ENCODE results near the gene SIN3A.
"Not testable (repeated sequence)": the region's sequence is repeated elsewhere in the genome, so short reads cannot be mapped to it uniquely, and the experiment has no call there.

The SIN3A gene

GRCh38 chr15:75333654-75334419 is 117.7 kb downstream of the SIN3A start:
- not testable (repeated sequence) for DNase-seq (ENCODE audit: low read depth)

GRCh38 chr15:75332093-75332492 is 119.4 kb downstream of the SIN3A start:
- not testable (repeated sequence) for DNase-seq (ENCODE audit: low read depth)

- no peak for DNase-seq (ENCODE audit: low read depth)
Measured at GRCh38 chr15:75329571-75329970, 121.9 kb downstream of the SIN3A start.

GRCh38 chr15:75328493-75329314 is 122.8 kb downstream of the SIN3A start:
- no peak for DNase-seq (ENCODE audit: low read depth)

DNA sequence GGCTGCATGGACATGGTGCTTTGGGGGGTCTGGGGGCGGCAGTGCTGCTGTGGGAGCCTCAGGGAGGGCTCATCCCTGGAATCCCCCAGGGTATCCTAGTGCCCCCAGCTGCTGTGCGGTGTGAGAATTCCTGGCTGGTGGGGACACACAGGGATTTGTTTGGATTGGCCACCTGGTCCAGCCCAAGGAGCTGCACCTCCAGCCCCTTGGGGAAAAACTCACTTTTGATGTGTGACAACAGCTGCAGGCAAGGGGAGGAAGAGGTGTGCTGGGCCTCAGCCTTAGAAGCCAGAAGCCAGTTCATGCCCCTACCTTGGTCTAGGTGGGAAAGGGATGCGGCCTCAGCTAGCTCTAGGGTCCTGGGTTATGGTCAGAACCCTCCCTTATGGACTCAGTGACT is 124.0 kb downstream of the SIN3A start:
- no peak for DNase-seq (ENCODE audit: low read depth)

DNA sequence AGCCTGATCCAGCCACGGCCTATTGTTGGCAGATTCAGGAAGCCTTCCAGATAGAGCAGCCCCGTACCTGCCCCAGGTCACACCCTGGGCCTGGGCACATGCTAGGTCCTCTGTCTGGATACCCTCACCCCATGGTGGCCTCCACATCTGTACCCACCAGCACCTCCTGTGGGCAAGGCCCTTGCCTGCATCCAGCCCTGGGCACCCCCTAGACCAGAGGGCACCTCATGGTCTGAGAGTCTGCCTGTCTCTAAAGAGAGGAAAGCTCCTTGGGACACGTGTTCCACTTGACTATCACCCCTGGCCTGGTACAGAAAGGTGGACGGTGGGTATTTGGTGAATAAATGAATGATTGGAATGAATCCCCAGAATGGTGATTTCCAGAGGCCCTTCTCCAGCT is 124.5 kb downstream of the SIN3A start:
- no peak for DNase-seq (ENCODE audit: low read depth)

GRCh38 chr15:75325922-75326321 is 125.6 kb downstream of the SIN3A start:
- DNase-seq (ENCODE audit: low read depth), result no peak

- no peak for DNase-seq (ENCODE audit: low read depth)
Measured at GRCh38 chr15:75321711-75322110, 129.8 kb downstream of the SIN3A start.
